IMR-90 (cell line): Measurements from ENCODE around the gene C6orf141. TPM values are rescaled to one million over a fixed set of nuclear protein-coding genes. Genes with fewer than 3 reads are reported as not detected.

Source experiments
- ATAC-seq: fragments of 200-7000 bp; cut with Tn5 transposase; 2 replicates; pipeline ENCODE4 v1.9.1; 2020; ENCODE audit warnings: low read depth, mild to moderate bottlenecking, moderate library complexity
- BruUV-seq: library from RNA; stranded (reverse); fragments of 400-500 nt; replicated peaks from 2 replicates; lab custom pipeline; 2021; lab: Mats Ljungman, UMichigan
- CTCF ChIA-PET: fragments of 300-600 bp; formaldehyde crosslinking; extraction: SDS; loops from one replicate; lab custom pipeline; 2021; ENCODE audit warnings: antibody characterized with exemption; lab: Yijun Ruan, JAX
- POLR2A ChIA-PET: fragments of 300-600 bp; sonication (Branson Sonifier 250); formaldehyde crosslinking; loops from one replicate; lab custom pipeline; 2022; ENCODE audit warnings: antibody characterized with exemption; ENCODE audit not compliant: unreplicated experiment; lab: Charles Lee
- DNase-seq: peaks from one replicate; pipeline ENCODE4 v3.0.0; 2013
- H2AFZ ChIP-seq: replicated peaks from 2 replicates; pipeline ENCODE3; 2013; ENCODE audit warnings: low read length, mild to moderate bottlenecking; ENCODE audit not compliant: poor library complexity
- H2AK5ac ChIP-seq: 2 replicates; pipeline ENCODE4 v1.6.1; 2013; ENCODE audit warnings: low read depth, low read length, inconsistent platforms
- H2AK9ac ChIP-seq: replicated peaks from 2 replicates; pipeline ENCODE3; 2013; ENCODE audit warnings: mild to moderate bottlenecking, low read depth, low read length, moderate library complexity; ENCODE audit not compliant: poor library complexity
- H2BK120ac ChIP-seq: 2 replicates; pipeline ENCODE4 v1.6.1; 2013; ENCODE audit warnings: low read depth, low read length, inconsistent platforms
- H2BK15ac ChIP-seq: 3 replicates; pipeline ENCODE4 v1.6.1; 2013; ENCODE audit warnings: low read depth, low read length, inconsistent platforms
- H2BK20ac ChIP-seq: 2 replicates; pipeline ENCODE4 v1.6.1; 2013; ENCODE audit warnings: low read depth, mild to moderate bottlenecking, inconsistent platforms, low read length, moderate library complexity
- H2BK5ac ChIP-seq: 2 replicates; pipeline ENCODE4 v1.6.1; 2013; ENCODE audit warnings: mild to moderate bottlenecking, low read depth, low read length, inconsistent platforms; ENCODE audit not compliant: poor library complexity, severe bottlenecking
- H3K14ac ChIP-seq: replicated peaks from 2 replicates; pipeline ENCODE4 v1.6.1; 2013; ENCODE audit warnings: low read depth, low read length, inconsistent platforms
- H3K18ac ChIP-seq: 2 replicates; pipeline ENCODE4 v1.6.1; 2013; ENCODE audit warnings: low read depth, low read length, control low read depth
- H3K23ac ChIP-seq: 2 replicates; pipeline ENCODE4 v1.6.1; 2013; ENCODE audit warnings: low read depth, low read length, inconsistent platforms
- H3K27ac ChIP-seq: 2 replicates; pipeline ENCODE4 v1.5.1; 2013; ENCODE audit warnings: mild to moderate bottlenecking, control low read depth, low read length; ENCODE audit not compliant: insufficient read depth
- H3K27me3 ChIP-seq: 2 replicates; pipeline ENCODE4 v1.6.1; 2013; ENCODE audit warnings: low read length; ENCODE audit not compliant: control insufficient read depth, insufficient read depth
- H3K36me3 ChIP-seq: 2 replicates; pipeline ENCODE4 v1.6.1; 2013; ENCODE audit warnings: low read length, mixed read lengths; ENCODE audit not compliant: control insufficient read depth, insufficient read depth
- H3K4ac ChIP-seq: 2 replicates; pipeline ENCODE4 v1.6.1; 2013; ENCODE audit warnings: low read depth, low read length, inconsistent platforms
- H3K4me1 ChIP-seq: 2 replicates; pipeline ENCODE4 v1.6.1; 2013; ENCODE audit warnings: low read length, mixed read lengths; ENCODE audit not compliant: control insufficient read depth, insufficient read depth
- H3K4me2 ChIP-seq: 2 replicates; pipeline ENCODE4 v1.6.1; 2013; ENCODE audit warnings: low read depth, mild to moderate bottlenecking, control low read depth, low read length, moderate library complexity
- H3K4me3 ChIP-seq: 2 replicates; pipeline ENCODE4 v1.5.1; 2013; ENCODE audit warnings: low read depth, mild to moderate bottlenecking, control low read depth, low read length, moderate library complexity; ENCODE audit not compliant: insufficient read depth
- H3K56ac ChIP-seq: 2 replicates; pipeline ENCODE4 v1.6.1; 2013; ENCODE audit warnings: low read length, inconsistent platforms; ENCODE audit not compliant: insufficient read depth; ENCODE audit errors: extremely low read depth
- H3K79me1 ChIP-seq, 2 experiments: 2 replicates each; pipeline ENCODE4 v1.6.1; 2013; ENCODE audit warnings: low read length in 2 of 2, inconsistent platforms in 1 of 2, low read depth in 1 of 2
- H3K9ac ChIP-seq: 2 replicates; pipeline ENCODE4 v1.6.1; 2013; ENCODE audit warnings: low read depth, low read length, control low read depth
- H3K9me1 ChIP-seq: 2 replicates; pipeline ENCODE4 v1.6.1; 2013; ENCODE audit warnings: low read length, inconsistent platforms; ENCODE audit not compliant: insufficient read depth
- H3K9me3 ChIP-seq: 2 replicates; pipeline ENCODE4 v1.6.1; 2013; ENCODE audit warnings: low read length; ENCODE audit not compliant: control insufficient read depth, insufficient read depth
- H4K20me1 ChIP-seq: 2 replicates; pipeline ENCODE4 v1.6.1; 2013; ENCODE audit warnings: low read length, inconsistent platforms; ENCODE audit not compliant: insufficient read depth
- H4K5ac ChIP-seq: 2 replicates; pipeline ENCODE4 v1.6.1; 2013; ENCODE audit warnings: mild to moderate bottlenecking, low read depth, low read length, control low read depth
- H4K8ac ChIP-seq, 2 experiments: 2 replicates each; pipeline ENCODE4 v1.6.1; 2013; ENCODE audit warnings: low read depth in 2 of 2, low read length in 2 of 2, control low read depth in 1 of 2, inconsistent platforms in 1 of 2
- H4K91ac ChIP-seq: 2 replicates; pipeline ENCODE4 v1.6.1; 2013; ENCODE audit warnings: low read depth, low read length, inconsistent platforms; ENCODE audit not compliant: insufficient read depth
- BHLHE40 ChIP-seq: fragments of 150-350 bp; IDR thresholded peaks from 2 replicates; pipeline ENCODE4 v1.6.1; 2016; ENCODE audit warnings: mild to moderate bottlenecking, low read depth, low read length
- CEBPB ChIP-seq: IDR thresholded peaks from 2 replicates; pipeline ENCODE4 v1.6.1; 2012; ENCODE audit warnings: low read depth, low read length, improper control_type of control experiment
- CHD1 ChIP-seq: IDR thresholded peaks from 2 replicates; pipeline ENCODE4 v1.6.1; 2012; ENCODE audit warnings: low read depth, low read length, improper control_type of control experiment
- FOS ChIP-seq: fragments of 150-350 bp; IDR thresholded peaks from 2 replicates; pipeline ENCODE4 v1.6.1; 2016; ENCODE audit warnings: low read depth, low read length
- MAFK ChIP-seq: IDR thresholded peaks from 2 replicates; pipeline ENCODE4 v1.6.1; 2012; ENCODE audit warnings: low read depth, low read length, improper control_type of control experiment
- MAZ ChIP-seq: IDR thresholded peaks from 2 replicates; pipeline ENCODE4 v1.6.1; 2012; ENCODE audit warnings: low read depth, mild to moderate bottlenecking, low read length, improper control_type of control experiment, moderate library complexity, borderline replicate concordance
- MXI1 ChIP-seq: IDR thresholded peaks from 2 replicates; pipeline ENCODE4 v1.6.1; 2012; ENCODE audit warnings: low read depth, mild to moderate bottlenecking, low read length, moderate library complexity, borderline replicate concordance
- NFE2L2 ChIP-seq: fragments of 150-350 bp; IDR thresholded peaks from 2 replicates; pipeline ENCODE4 v1.6.1; 2016; ENCODE audit warnings: low read depth, mild to moderate bottlenecking, low read length
- POLR2A ChIP-seq: IDR thresholded peaks from 2 replicates; pipeline ENCODE4 v1.6.1; 2012; ENCODE audit warnings: mild to moderate bottlenecking, low read depth, low read length
- RCOR1 ChIP-seq: IDR thresholded peaks from 2 replicates; pipeline ENCODE4 v1.6.1; 2012; ENCODE audit warnings: mild to moderate bottlenecking, low read length, improper control_type of control experiment; ENCODE audit not compliant: insufficient replicate concordance
- RFX5 ChIP-seq: IDR thresholded peaks from 2 replicates; pipeline ENCODE4 v1.8.0; 2012; ENCODE audit warnings: low read depth, mild to moderate bottlenecking, low read length, moderate library complexity
- SMC3 ChIP-seq: fragments of 150-350 bp; IDR thresholded peaks from 2 replicates; pipeline ENCODE4 v1.6.1; 2016; ENCODE audit warnings: low read depth, mild to moderate bottlenecking, antibody characterized with exemption, low read length, moderate library complexity
- WGBS, 2 experiments: methylation state at CpG; one replicate each; pipeline versions ENCODE4 v1.1.5 to v1.1.7; 2013; ENCODE audit warnings: missing lambda C conversion rate in 2 of 2; ENCODE audit not compliant: insufficient read length in 1 of 2; ENCODE audit errors: extremely low coverage in 2 of 2; 5-methylcytosine and 5-hydroxymethylcytosine counted together
- dilution Hi-C: fragments of 300-500 bp; cut with HindIII; formaldehyde crosslinking; loops from one replicate; pipeline ENCODE4 v1.14.3; 2018; ENCODE audit warnings: low sequenced_read_pairs; ENCODE audit not compliant: unreplicated experiment
- in situ Hi-C: fragments of 300-500 bp; cut with MboI; formaldehyde crosslinking; loops from 3 replicates; pipeline ENCODE4 v1.14.3; 2019; ENCODE audit warnings: low sequenced_read_pairs, inconsistent platforms, mixed read lengths
- intact Hi-C: fragments of 100-400 bp; cut with micrococcal nuclease; formaldehyde crosslinking; loops from 2 replicates; pipeline ENCODE4 v1.10.0; 2022
- polyA plus RNA-seq, 3 experiments: library from polyadenylated mRNA; depleted of rRNA; stranded (reverse); fragments of >200 nt; gene quantifications; 2 replicates each; pipeline ENCODE4 v1.2.3, GENCODE V29; 2012; ENCODE audit warnings: low replicate concordance in 1 of 3
- total RNA-seq: library from RNA; depleted of rRNA; stranded (reverse); fragments of >200 nt; gene quantifications from 2 replicates; pipeline ENCODE4 v1.2.3, GENCODE V29; 2012
- TF ChIP-seq, protein P1 (sequence below): conservative IDR thresholded peaks from 2 replicates; pipeline ENCODE4 v1.5.1; 2012; ENCODE audit warnings: mild to moderate bottlenecking, low read depth, low read length, improper control_type of control experiment
- TF ChIP-seq, protein P2 (sequence below): fragments of 150-350 bp; IDR thresholded peaks from 2 replicates; pipeline ENCODE4 v1.6.1; 2017; ENCODE audit warnings: mild to moderate bottlenecking, antibody characterized with exemption, low read length, low read depth

Gene C6orf141
- total and polyA plus RNA-seq, 2 of the 4 experiments (the other 2 are of a cell fraction): not detected

DNA sequence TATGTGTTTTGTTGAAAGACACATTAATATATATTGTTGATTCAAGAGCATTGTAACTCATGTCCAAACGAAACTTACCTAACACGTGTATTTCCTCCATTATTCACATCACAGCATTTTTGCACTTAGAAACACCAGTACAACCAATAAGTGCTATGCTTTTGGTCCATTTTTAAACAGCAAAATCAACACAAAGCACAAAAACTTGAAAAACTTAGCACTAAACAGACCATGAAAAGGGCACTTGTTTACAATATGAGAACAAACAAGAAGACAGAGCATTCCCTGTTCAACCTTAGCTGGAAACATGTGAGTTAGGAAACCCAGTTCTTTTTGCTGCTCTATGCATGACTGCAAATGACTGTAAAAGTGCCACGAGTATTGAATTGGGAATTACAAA, 41.1 kb upstream of the C6orf141 start:
- Histone ChIP-seq H2BK5ac (no peak overlapping the region), H3K56ac (no peak overlapping the region), H3K27me3 (no peaks in the 10 kb centered on the region), H3K36me3 (no peaks in the 10 kb centered on the region), H3K23ac (no peak overlapping the region), H3K4me3 (no peak overlapping the region), H3K9ac (no peak overlapping the region), H4K5ac (no peak overlapping the region), H2BK20ac (no peak overlapping the region), H3K4me2 (no peak overlapping the region), H3K4me1 (no peaks in the 10 kb centered on the region), H3K18ac (no peak overlapping the region), H3K27ac (no peak overlapping the region), H3K9me3 (no peaks in the 10 kb centered on the region), H3K14ac (no peak overlapping the region), H4K8ac (no peak overlapping the region), H2AK9ac (no peak overlapping the region), H4K91ac (no peak overlapping the region), H4K20me1 (no peaks in the 10 kb centered on the region), H3K9me1 (no peaks in the 10 kb centered on the region), H2BK120ac (no peak overlapping the region), H2AK5ac (no peak overlapping the region), H3K79me1 (no peaks in the 10 kb centered on the region), H2BK15ac (no peak overlapping the region), H2AFZ (no peak overlapping the region), H3K4ac (no peak overlapping the region)
- WGBS, 2 experiments: no CpG with 5 or more reads among the region's 3 CpGs
- TF ChIP-seq RCOR1 (no peak), NFE2L2 (no peak), RFX5 (no peak), FOS (no peak), MAFK (no peak), CEBPB (no peak), MAZ (no peak), POLR2A (no peak), MXI1 (no peak), CHD1 (no peak), BHLHE40 (no peak), SMC3 (no peak)
- TF ChIP-seq, protein P1, sequence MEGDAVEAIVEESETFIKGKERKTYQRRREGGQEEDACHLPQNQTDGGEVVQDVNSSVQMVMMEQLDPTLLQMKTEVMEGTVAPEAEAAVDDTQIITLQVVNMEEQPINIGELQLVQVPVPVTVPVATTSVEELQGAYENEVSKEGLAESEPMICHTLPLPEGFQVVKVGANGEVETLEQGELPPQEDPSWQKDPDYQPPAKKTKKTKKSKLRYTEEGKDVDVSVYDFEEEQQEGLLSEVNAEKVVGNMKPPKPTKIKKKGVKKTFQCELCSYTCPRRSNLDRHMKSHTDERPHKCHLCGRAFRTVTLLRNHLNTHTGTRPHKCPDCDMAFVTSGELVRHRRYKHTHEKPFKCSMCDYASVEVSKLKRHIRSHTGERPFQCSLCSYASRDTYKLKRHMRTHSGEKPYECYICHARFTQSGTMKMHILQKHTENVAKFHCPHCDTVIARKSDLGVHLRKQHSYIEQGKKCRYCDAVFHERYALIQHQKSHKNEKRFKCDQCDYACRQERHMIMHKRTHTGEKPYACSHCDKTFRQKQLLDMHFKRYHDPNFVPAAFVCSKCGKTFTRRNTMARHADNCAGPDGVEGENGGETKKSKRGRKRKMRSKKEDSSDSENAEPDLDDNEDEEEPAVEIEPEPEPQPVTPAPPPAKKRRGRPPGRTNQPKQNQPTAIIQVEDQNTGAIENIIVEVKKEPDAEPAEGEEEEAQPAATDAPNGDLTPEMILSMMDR: no peak
- TF ChIP-seq, protein P2, sequence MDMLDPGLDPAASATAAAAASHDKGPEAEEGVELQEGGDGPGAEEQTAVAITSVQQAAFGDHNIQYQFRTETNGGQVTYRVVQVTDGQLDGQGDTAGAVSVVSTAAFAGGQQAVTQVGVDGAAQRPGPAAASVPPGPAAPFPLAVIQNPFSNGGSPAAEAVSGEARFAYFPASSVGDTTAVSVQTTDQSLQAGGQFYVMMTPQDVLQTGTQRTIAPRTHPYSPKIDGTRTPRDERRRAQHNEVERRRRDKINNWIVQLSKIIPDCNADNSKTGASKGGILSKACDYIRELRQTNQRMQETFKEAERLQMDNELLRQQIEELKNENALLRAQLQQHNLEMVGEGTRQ: no peak
- dilution Hi-C loops (no loop called here), in situ Hi-C loops (no loop called here), intact Hi-C loops (no loop called here)
- no TSS peak for BruUV-seq
- ChIA-PET CTCF (no interaction called here), POLR2A (no interaction called here)
- no peak for ATAC-seq
- no peak for DNase-seq
